Progenitor cell of endocrine pancreas (in vitro differentiated cells): Measurements from ENCODE around the gene LRMDA. TPM values are rescaled to one million over a fixed set of nuclear protein-coding genes. Genes with fewer than 3 reads are reported as not detected.

Source experiments
- DNase-seq: peaks from one replicate; pipeline ENCODE4 v3.0.0; 2021; ENCODE audit warnings: low spot score; ENCODE audit not compliant: unreplicated experiment
- H3K27ac Mint-ChIP-seq: 2 replicates; pipeline ENCODE4 v1.8.0; 2021; ENCODE audit warnings: mild to moderate bottlenecking, moderate library complexity, mixed read lengths
- H3K27me3 Mint-ChIP-seq: 2 replicates; pipeline ENCODE4 v1.8.0; 2021; ENCODE audit warnings: mixed read lengths
- H3K36me3 Mint-ChIP-seq: 2 replicates; pipeline ENCODE4 v1.8.0; 2022; ENCODE audit warnings: mixed read lengths; ENCODE audit not compliant: insufficient read depth
- H3K4me1 Mint-ChIP-seq: 2 replicates; pipeline ENCODE4 v1.8.0; 2021; ENCODE audit warnings: low read depth, mixed read lengths
- H3K4me3 Mint-ChIP-seq: 2 replicates; pipeline ENCODE4 v1.8.0; 2021; ENCODE audit warnings: low read depth, mild to moderate bottlenecking, moderate library complexity, mixed read lengths
- H3K9me3 Mint-ChIP-seq: 2 replicates; pipeline ENCODE4 v1.8.0; 2021; ENCODE audit warnings: low read depth, mixed read lengths
- CTCF ChIP-seq: fragments of 200-600 bp; sonication (generic); IDR thresholded peaks from one replicate; pipeline ENCODE4 v1.5.0; 2021; ENCODE audit warnings: antibody characterized with exemption, mild to moderate bottlenecking; ENCODE audit not compliant: unreplicated experiment
- total RNA-seq: library from RNA; stranded (reverse); gene quantifications from 2 replicates; pipeline ENCODE4 v1.2.1, GENCODE V29; 2021

Gene LRMDA
- total RNA-seq, 1 donor from 2014 or later: 6.5 TPM

GRCh38 chr10:76274933-76275332 lies 843.5 kb downstream of the LRMDA start:
- no peak for TF ChIP-seq CTCF
- peaks cover 20% of the 10 kb centered on the region for H3K4me1 Mint-ChIP-seq
- no peak for DNase-seq
- peaks cover 7% of the 10 kb centered on the region for H3K36me3 Mint-ChIP-seq
- H3K27me3 Mint-ChIP-seq: no peaks in the 10 kb centered on the region
- H3K27ac Mint-ChIP-seq: no peak overlapping the region
- H3K4me3 Mint-ChIP-seq: no peak overlapping the region
- H3K9me3 Mint-ChIP-seq: peaks cover 22% of the 10 kb centered on the region

- no peak overlapping the region for H3K27ac Mint-ChIP-seq
- no peak for TF ChIP-seq CTCF
- no peak overlapping the region for H3K4me3 Mint-ChIP-seq
- peaks cover 31% of the 10 kb centered on the region for H3K9me3 Mint-ChIP-seq
- H3K27me3 Mint-ChIP-seq: no peaks in the 10 kb centered on the region
- no peak for DNase-seq
- peaks cover 16% of the 10 kb centered on the region for H3K36me3 Mint-ChIP-seq
- peaks cover 31% of the 10 kb centered on the region for H3K4me1 Mint-ChIP-seq
These were observed 847.5 kb downstream of the LRMDA start for GRCh38 chr10:76278811-76279460.

- H3K9me3 Mint-ChIP-seq: peaks cover 18% of the 10 kb centered on the region
- H3K4me3 Mint-ChIP-seq: no peak overlapping the region
- H3K4me1 Mint-ChIP-seq: peaks cover 31% of the 10 kb centered on the region
- no peak for TF ChIP-seq CTCF
- peaks cover 14% of the 10 kb centered on the region for H3K36me3 Mint-ChIP-seq
- no peak for DNase-seq
- no peak overlapping the region for H3K27ac Mint-ChIP-seq
- no peaks in the 10 kb centered on the region for H3K27me3 Mint-ChIP-seq
These were observed 850.2 kb downstream of the LRMDA start for GRCh38 chr10:76281659-76282058.

GRCh38 chr10:76282061-76283025 lies 850.9 kb downstream of the LRMDA start:
- Mint-ChIP-seq H3K27ac (peak overlapping the region; percentile 94), H3K4me1 (peaks cover 31% of the 10 kb centered on the region), H3K4me3 (peak overlapping the region; percentile 43), H3K36me3 (peaks cover 14% of the 10 kb centered on the region), H3K9me3 (peaks cover 18% of the 10 kb centered on the region), H3K27me3 (no peaks in the 10 kb centered on the region)
- no peak for TF ChIP-seq CTCF
- DNase-seq: no peak

- no peak overlapping the region for H3K27ac Mint-ChIP-seq
- DNase-seq: no peak
- H3K4me3 Mint-ChIP-seq: no peak overlapping the region
- peaks cover 17% of the 10 kb centered on the region for H3K4me1 Mint-ChIP-seq
- H3K9me3 Mint-ChIP-seq: peaks cover 18% of the 10 kb centered on the region
- H3K36me3 Mint-ChIP-seq: peaks cover 14% of the 10 kb centered on the region
- no peaks in the 10 kb centered on the region for H3K27me3 Mint-ChIP-seq
- TF ChIP-seq CTCF: no peak
These were observed 852.9 kb downstream of the LRMDA start for GRCh38 chr10:76284351-76284750.
